Esophagus squamous epithelium (tissue), 4 donors: Measurements from ENCODE around the gene GPN2.

Experiments
- CTCF ChIP-seq, 6 experiments: fragments of 450-650 bp in 4 of 6; fragments of 200-600 bp in 2 of 6; sonication (generic) in 2 of 6; IDR thresholded peaks; one replicate each; pipeline ENCODE4 v1.5.1; 2016 to 2019; ENCODE audit warnings: antibody characterized with exemption in 6 of 6, mild to moderate bottlenecking in 4 of 6, moderate library complexity in 4 of 6
- POLR2A ChIP-seq, 4 donors: fragments of 450-650 bp; IDR thresholded peaks; one replicate each; pipeline ENCODE4 v1.6.1; 2017; ENCODE audit warnings: antibody characterized with exemption in 4 of 4, mild to moderate bottlenecking in 4 of 4, moderate library complexity in 3 of 4

- TF ChIP-seq CTCF (IDR thresholded peaks at IDR 0.05) (no peak), POLR2A (IDR thresholded peaks at IDR 0.05) (no peak)
These were observed 22.0 kb upstream of the GPN2 start for GRCh38 chr1:26912147-26912490.
